MM.1S (cell line): ENCODE data around the gene LAG3.

Experiments used
- CTCF ChIP-seq: fragments of 300-600 bp; sonication (generic); IDR thresholded peaks from 2 replicates; pipeline ENCODE4 v1.5.1; 2016; ENCODE audit warnings: antibody characterized with exemption, low read length, mixed read lengths
- EZH2phosphoT487 ChIP-seq: fragments of 300-600 bp; sonication (generic); IDR thresholded peaks from 2 replicates; pipeline ENCODE4 v1.6.1; 2018; ENCODE audit warnings: antibody characterized with exemption, low read length

- TF ChIP-seq CTCF: no peak
- TF ChIP-seq EZH2phosphoT487: no peak
Measured at GRCh38 chr12:6799147-6799546, 26.8 kb downstream of the LAG3 start.
